GM18858 (cell line): ENCODE results near the gene TMEM95.
"Not testable (repeated sequence)": the region's sequence is repeated elsewhere in the genome, so short reads cannot be mapped to it uniquely, and the experiment has no call there.

Experiments
- ATAC-seq: cut with Tn5 transposase; IDR thresholded peaks from one replicate; pipeline ENCODE4 v1.9.1; 2021; ENCODE audit not compliant: unreplicated experiment

TMEM95 gene

GRCh38 chr17:7346761-7347614 is 8.0 kb upstream of the TMEM95 start:
- ATAC-seq: no peak

- no peak for ATAC-seq
These were observed 7.1 kb upstream of the TMEM95 start for GRCh38 chr17:7347630-7348477.

- no peak for ATAC-seq
These were observed 6.3 kb upstream of the TMEM95 start for GRCh38 chr17:7348478-7349242.

GRCh38 chr17:7351665-7352502 is 3.1 kb upstream of the TMEM95 start, which contains the start of gene KCTD11:
TSS of gene KCTD11 (plus strand) at chr17:7352162.
- peak; percentile 45 for ATAC-seq

- no peak for ATAC-seq
These were observed 2.5 kb upstream of the TMEM95 start for GRCh38 chr17:7352503-7352889.

GRCh38 chr17:7352910-7353635 is 1.9 kb upstream of the TMEM95 start:
- no peak for ATAC-seq

- ATAC-seq: no peak
These were observed 603 bp upstream of the TMEM95 start for GRCh38 chr17:7354262-7354843.

- no peak for ATAC-seq
These were observed 617 bp downstream of the TMEM95 start for GRCh38 chr17:7355573-7355972.

GRCh38 chr17:7356072-7356549 is 1.2 kb downstream of the TMEM95 start:
- ATAC-seq: no peak

- ATAC-seq: no peak
These were observed 1.8 kb downstream of the TMEM95 start for GRCh38 chr17:7356756-7357155.

- ATAC-seq: no peak
These were observed 2.4 kb downstream of the TMEM95 start for GRCh38 chr17:7357381-7357780.

- no peak for ATAC-seq
These were observed 7.0 kb downstream of the TMEM95 start for GRCh38 chr17:7361906-7362305.

- no peak for ATAC-seq
These were observed 8.4 kb downstream of the TMEM95 start for GRCh38 chr17:7363311-7363710.

GRCh38 chr17:7365963-7366362 is 11.0 kb downstream of the TMEM95 start:
- ATAC-seq: not testable (repeated sequence)

GRCh38 chr17:7367083-7367482 is 12.1 kb downstream of the TMEM95 start:
- no peak for ATAC-seq

GRCh38 chr17:7367918-7368598 is 13.1 kb downstream of the TMEM95 start:
- no peak for ATAC-seq

GRCh38 chr17:7368599-7368994 is 13.6 kb downstream of the TMEM95 start:
- not testable (repeated sequence) for ATAC-seq

- ATAC-seq: no peak
These were observed 14.9 kb downstream of the TMEM95 start for GRCh38 chr17:7369825-7370224.

- no peak for ATAC-seq
These were observed 15.9 kb downstream of the TMEM95 start for GRCh38 chr17:7370853-7371252.
